A549 (cell line): ENCODE results near the gene COL16A1. TPM values are rescaled to one million over a fixed set of nuclear protein-coding genes. Genes with fewer than 3 reads are reported as not detected.

Experiments used
- ATAC-seq, 2 experiments: fragments of 200-7000 bp in 1 of 2; fragments of >200 bp in 1 of 2; cut with Nextera tagmentation in 1 of 2; cut with Tn5 transposase in 1 of 2; 3 replicates each; pipeline versions ENCODE4 v1.8.0 to v1.9.1; 2018 to 2020; ENCODE audit warnings: mild to moderate bottlenecking in 1 of 2, moderate library complexity in 1 of 2
- CTCF ChIA-PET: fragments of 300-600 bp; sonication (Branson Sonifier 250); formaldehyde crosslinking; extraction: SDS; loops from one replicate; lab custom pipeline; 2021; ENCODE audit warnings: antibody characterized with exemption, inconsistent platforms; lab: Yijun Ruan, JAX
- POLR2A ChIA-PET: fragments of 350-600 bp; formaldehyde crosslinking; extraction: SDS; loops from one replicate; lab custom pipeline; 2021; ENCODE audit warnings: antibody characterized with exemption, inconsistent platforms; lab: Yijun Ruan, JAX
- DNase-seq, 2 experiments: peaks; one replicate each; pipeline versions ENCODE4 v3.0.0 to v3.0.0-alpha.2; 2011 to 2016; ENCODE audit warnings: low read depth in 1 of 2, low spot score in 1 of 2
- FAIRE-seq: peaks from 2 replicates; lab custom pipeline; 2011; peaks lifted over from hg19 to GRCh38; lab: Jason Lieb, UNC
- H3K27ac ChIP-seq, 2 experiments: fragments of >200 bp; sonication (Bioruptor Twin); formaldehyde crosslinking; 3 replicates each; pipeline ENCODE4 v1.5.1; 2016 to 2017
- H3K4me1 ChIP-seq: fragments of >200 bp; sonication (Bioruptor Twin); formaldehyde crosslinking; 3 replicates; pipeline ENCODE4 v1.6.1; 2016
- H3K4me2 ChIP-seq: fragments of >200 bp; sonication (Bioruptor Twin); formaldehyde crosslinking; 3 replicates; pipeline ENCODE4 v1.6.1; 2016
- H3K4me3 ChIP-seq: fragments of >200 bp; sonication (Bioruptor Twin); formaldehyde crosslinking; 3 replicates; pipeline ENCODE4 v1.5.1; 2016
- H3K9me3 ChIP-seq: fragments of >200 bp; sonication (Bioruptor Twin); formaldehyde crosslinking; 3 replicates; pipeline ENCODE4 v1.6.1; 2016
- BHLHE40 ChIP-seq: IDR thresholded peaks from 2 replicates; pipeline ENCODE4 v1.6.1; 2012; ENCODE audit warnings: low read depth, low read length, inconsistent platforms
- CHD2 ChIP-seq: fragments of 150-350 bp; IDR thresholded peaks from 2 replicates; pipeline ENCODE4 v1.6.1; 2014; ENCODE audit warnings: low read length; ENCODE audit not compliant: partially characterized antibody
- HEYL ChIP-seq: fragments of 250-450 bp; sonication (Bioruptor Pico); IDR thresholded peaks from 2 replicates; pipeline ENCODE4 v1.8.0; 2021; ENCODE audit warnings: mild to moderate bottlenecking, moderate library complexity
- HOXB13 ChIP-seq: fragments of 250-450 bp; sonication (Bioruptor Pico); IDR thresholded peaks from 2 replicates; pipeline ENCODE4 v1.5.0; 2020; ENCODE audit warnings: low read depth, mild to moderate bottlenecking, moderate library complexity
- JUN ChIP-seq, 2 experiments: fragments of >200 bp; sonication (Bioruptor Twin); formaldehyde crosslinking; IDR thresholded peaks; 2 replicates in 1 of 2; 3 replicates in 1 of 2; pipeline ENCODE4 v1.6.1; 2016 to 2017
- KDM1A ChIP-seq: fragments of 200-600 bp; sonication (generic); IDR thresholded peaks from 2 replicates; pipeline ENCODE4 v1.6.1; 2016; ENCODE audit warnings: low read depth, mild to moderate bottlenecking
- MAFK ChIP-seq: fragments of 450-650 bp; IDR thresholded peaks from 2 replicates; pipeline ENCODE4 v1.6.1; 2014; ENCODE audit not compliant: partially characterized antibody
- MYC ChIP-seq: IDR thresholded peaks from 2 replicates; pipeline ENCODE4 v1.6.1; 2012; ENCODE audit warnings: mild to moderate bottlenecking, inconsistent platforms, low read length, improper control_type of control experiment, borderline replicate concordance
- POLR2A ChIP-seq: IDR thresholded peaks from 2 replicates; pipeline ENCODE4 v1.6.1; 2012; ENCODE audit warnings: mild to moderate bottlenecking, low read length
- POLR2AphosphoS2 ChIP-seq: conservative IDR thresholded peaks from 2 replicates; pipeline ENCODE4 v1.6.1; 2012; ENCODE audit warnings: low read length, improper control_type of control experiment, inconsistent platforms
- RAD21 ChIP-seq, 2 experiments: fragments of >200 bp in 1 of 2; sonication (Bioruptor Twin) in 1 of 2; formaldehyde crosslinking in 1 of 2; IDR thresholded peaks in 1 of 2; conservative IDR thresholded peaks in 1 of 2; 2 replicates in 1 of 2; 3 replicates in 1 of 2; pipeline ENCODE4 v1.6.1; 2012 to 2018; ENCODE audit warnings: inconsistent platforms in 1 of 2
- RCOR1 ChIP-seq: fragments of 150-350 bp; IDR thresholded peaks from 2 replicates; pipeline ENCODE4 v1.6.1; 2014; ENCODE audit warnings: antibody characterized with exemption, low read length, low read depth
- RFX5 ChIP-seq: fragments of 450-650 bp; IDR thresholded peaks from 2 replicates; pipeline ENCODE4 v1.7.1; 2014; ENCODE audit warnings: antibody characterized with exemption, mild to moderate bottlenecking, moderate library complexity
- SMC3 ChIP-seq: fragments of >200 bp; sonication (Bioruptor Twin); formaldehyde crosslinking; IDR thresholded peaks from 3 replicates; pipeline ENCODE4 v1.6.1; 2018; ENCODE audit warnings: inconsistent platforms
- ZC3H11A ChIP-seq: fragments of 450-650 bp; IDR thresholded peaks from 2 replicates; pipeline ENCODE4 v1.6.1; 2014; ENCODE audit warnings: antibody characterized with exemption, mild to moderate bottlenecking
- ZNF302 ChIP-seq: fragments of 250-450 bp; sonication (Bioruptor Pico); IDR thresholded peaks from 2 replicates; pipeline ENCODE4 v1.9.0; 2021; ENCODE audit warnings: inconsistent platforms, mild to moderate bottlenecking, moderate library complexity
- WGBS: methylation state at CpG from one replicate; pipeline ENCODE4 v1.1.6; 2017; ENCODE audit errors: missing lambda C conversion rate; 5-methylcytosine and 5-hydroxymethylcytosine counted together
- polyA plus RNA-seq, 4 experiments: library from polyadenylated mRNA; depleted of rRNA in 3 of 4; stranded (reverse); fragments of >200 nt; fragmentation: RNase III in 1 of 4; extraction: RNeasy Plus Mini Kit Qiagen cat#74134 plus additional on column Dnase treatment in 1 of 4; gene quantifications; 2 replicates in 3 of 4; 3 replicates in 1 of 4; pipeline ENCODE4 v1.2.3, GENCODE V29; 2011 to 2017
- TF ChIP-seq, protein P1 (sequence below): fragments of >200 bp; sonication (Bioruptor Twin); formaldehyde crosslinking; IDR thresholded peaks from 3 replicates; pipeline ENCODE4 v1.5.1; 2016

COL16A1 gene
- polyA plus RNA-seq, 2 of the 4 experiments (the other 2 are of a cell fraction): 1.4 to 8.1 TPM

DNA sequence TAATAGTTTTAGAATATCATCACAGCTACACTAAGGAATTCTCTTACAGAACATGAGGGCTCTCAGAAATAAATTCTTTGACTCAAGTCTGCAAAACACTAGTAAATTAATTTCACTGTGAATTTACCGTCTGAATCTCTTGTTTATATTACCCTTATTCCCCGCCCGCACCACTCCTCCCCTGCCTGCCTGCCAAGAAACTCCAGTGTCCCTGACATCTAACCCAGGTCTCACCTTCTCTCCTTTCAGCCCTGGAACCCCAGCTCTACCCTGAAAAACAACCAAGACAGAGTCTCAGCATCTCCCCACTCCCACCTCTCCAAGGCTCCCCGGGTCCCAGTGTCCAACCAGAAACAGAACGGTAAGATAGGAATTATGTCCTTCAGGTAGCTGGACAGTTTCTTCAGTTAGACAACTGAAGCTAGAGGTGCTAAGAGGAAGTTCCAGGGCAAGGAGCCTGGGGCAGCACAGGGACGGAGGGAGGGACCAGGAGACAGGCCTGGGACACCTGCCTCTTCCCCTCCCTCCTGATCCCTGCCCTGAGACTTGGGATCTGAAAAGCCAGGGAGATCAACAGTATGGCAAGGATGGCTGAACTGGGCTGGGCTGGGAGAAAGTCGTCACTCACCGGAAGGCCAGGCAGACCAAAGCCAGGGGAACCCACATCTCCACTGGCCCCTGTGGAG lies 15.4 kb downstream of the COL16A1 start:
- TF ChIP-seq ZNF302 (CRISPR knock-in tag): no peak
- TF ChIP-seq RFX5: no peak
- no peak for TF ChIP-seq RCOR1
- no peak for TF ChIP-seq MYC
- Histone ChIP-seq H3K4me1 (peaks cover 53% of the 10 kb centered on the region), H3K27ac (peak overlapping the region; percentile 36 to 95; a peak in 4 of 6 replicates), H3K4me2 (no peak overlapping the region), H3K9me3 (no peaks in the 10 kb centered on the region), H3K4me3 (no peak overlapping the region)
- ATAC-seq: no peak
- DNase-seq: no peak
- POLR2A ChIA-PET: interaction anchor here (1.8 kb wide), 1 partner anchor 27 kb away, joined by 5 read pairs; no protein-coding TSS in a partner anchor
- no peak for FAIRE-seq
- CTCF ChIA-PET: interaction anchor here (0.5 to 6.3 kb wide), 4 partner anchors 12 to 131 kb away, joined by 3 to 40 read pairs (median 6); no protein-coding TSS in a partner anchor
- 58% methylated on average over 7 of the region's 8 CpGs for WGBS

GRCh38 chr1:31687601-31688000 lies 16.2 kb downstream of the COL16A1 start:
- DNase-seq (no peak), ATAC-seq (no peak), FAIRE-seq (no peak)
- Histone ChIP-seq H3K9me3 (no peaks in the 10 kb centered on the region), H3K27ac (no peak overlapping the region), H3K4me3 (no peak overlapping the region), H3K4me1 (peaks cover 45% of the 10 kb centered on the region), H3K4me2 (no peak overlapping the region)
- ChIA-PET POLR2A (no interaction called here), CTCF (interaction anchor here (1.6 to 6.3 kb wide), 2 partner anchors 13 to 28 kb away, joined by 5 to 40 read pairs; no protein-coding TSS in a partner anchor)
- no peak for TF ChIP-seq BHLHE40
- TF ChIP-seq HOXB13 (CRISPR knock-in tag): no peak
- WGBS: 90% methylated on average over 7 of the region's 8 CpGs

DNA sequence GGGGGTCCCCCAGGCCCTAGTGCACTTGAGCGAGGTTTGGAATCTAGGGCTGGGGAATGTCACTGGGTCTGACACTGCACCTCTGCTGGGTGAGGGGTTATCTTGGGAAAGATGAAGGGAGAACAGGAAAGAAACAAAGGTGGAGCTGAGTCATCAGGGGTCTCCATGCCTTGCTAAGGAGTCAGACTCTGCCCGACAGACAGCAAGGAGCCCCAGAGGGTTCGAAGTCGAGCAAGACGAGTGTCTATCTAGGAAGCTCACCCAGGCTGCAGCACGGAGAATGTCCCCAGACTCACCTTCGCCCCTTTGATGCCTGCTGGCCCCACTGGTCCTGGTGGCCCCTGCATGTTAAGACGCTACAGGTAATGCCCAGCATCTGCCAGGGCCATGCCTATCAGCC lies 18.0 kb downstream of the COL16A1 start:
- Histone ChIP-seq H3K27ac (peak overlapping the region in 1 of 2 experiments; percentile 45; a peak in 3 of 6 replicates), H3K4me1 (peaks cover 27% of the 10 kb centered on the region), H3K9me3 (no peaks in the 10 kb centered on the region)
- no peak for TF ChIP-seq POLR2AphosphoS2
- TF ChIP-seq, all 56 proteins: peak for 0
- no peak for FAIRE-seq
- CTCF ChIA-PET: interaction anchor here (1.2 to 2.1 kb wide), 4 partner anchors 10 to 60 kb away, joined by 3 to 11 read pairs (median 5); no protein-coding TSS in a partner anchor
- ATAC-seq: no peak
- no peak overlapping the region for H3K4me2 ChIP-seq
- POLR2A ChIA-PET: no interaction called here
- DNase-seq: no peak
- WGBS: 93% methylated on average over 8 of the region's 8 CpGs
- no peak overlapping the region for H3K4me3 ChIP-seq

GRCh38 chr1:31683997-31684396 lies 19.8 kb downstream of the COL16A1 start:
- TF ChIP-seq CHD2 (no peak), POLR2A (no peak), JUN (IDR thresholded peaks at IDR 0.05) (no peak), HEYL (CRISPR knock-in tag) (no peak), MAFK (no peak), RAD21 (conservative IDR thresholded peaks at IDR 0.05 in 1 of 2, IDR thresholded peaks at IDR 0.05 in 1 of 2) (peak in 1 of 2 experiments; percentile 22; a peak in 1 of 5 replicates), KDM1A (no peak), POLR2AphosphoS2 (no peak), SMC3 (no peak), ZC3H11A (no peak)
- TF ChIP-seq, protein P1, sequence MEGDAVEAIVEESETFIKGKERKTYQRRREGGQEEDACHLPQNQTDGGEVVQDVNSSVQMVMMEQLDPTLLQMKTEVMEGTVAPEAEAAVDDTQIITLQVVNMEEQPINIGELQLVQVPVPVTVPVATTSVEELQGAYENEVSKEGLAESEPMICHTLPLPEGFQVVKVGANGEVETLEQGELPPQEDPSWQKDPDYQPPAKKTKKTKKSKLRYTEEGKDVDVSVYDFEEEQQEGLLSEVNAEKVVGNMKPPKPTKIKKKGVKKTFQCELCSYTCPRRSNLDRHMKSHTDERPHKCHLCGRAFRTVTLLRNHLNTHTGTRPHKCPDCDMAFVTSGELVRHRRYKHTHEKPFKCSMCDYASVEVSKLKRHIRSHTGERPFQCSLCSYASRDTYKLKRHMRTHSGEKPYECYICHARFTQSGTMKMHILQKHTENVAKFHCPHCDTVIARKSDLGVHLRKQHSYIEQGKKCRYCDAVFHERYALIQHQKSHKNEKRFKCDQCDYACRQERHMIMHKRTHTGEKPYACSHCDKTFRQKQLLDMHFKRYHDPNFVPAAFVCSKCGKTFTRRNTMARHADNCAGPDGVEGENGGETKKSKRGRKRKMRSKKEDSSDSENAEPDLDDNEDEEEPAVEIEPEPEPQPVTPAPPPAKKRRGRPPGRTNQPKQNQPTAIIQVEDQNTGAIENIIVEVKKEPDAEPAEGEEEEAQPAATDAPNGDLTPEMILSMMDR: 0 out of 3 replicates have a peak, but pooled peaks have one; percentile 12
- H3K4me3 ChIP-seq: no peak overlapping the region
- H3K9me3 ChIP-seq: no peaks in the 10 kb centered on the region
- no peak overlapping the region for H3K4me2 ChIP-seq
- POLR2A ChIA-PET: no interaction called here
- 59% methylated on average over 4 of the region's 11 CpGs for WGBS
- H3K4me1 ChIP-seq: peaks cover 9% of the 10 kb centered on the region
- ATAC-seq: peak; percentile 69 to 93; a peak in 4 of 6 replicates
- peak overlapping the region in 1 of 2 experiments; percentile 63; a peak in 2 of 6 replicates for H3K27ac ChIP-seq
- FAIRE-seq: no peak
- DNase-seq: no peak
- CTCF ChIA-PET: interaction anchor here (1.0 to 1.3 kb wide), 3 partner anchors 14 to 21 kb away, joined by 3 to 6 read pairs (median 5); no protein-coding TSS in a partner anchor
